Islet precursor cell (in vitro differentiated cells): ENCODE data around the gene CENPW.

Experiments used
- DNase-seq: peaks from one replicate; pipeline ENCODE4 v3.0.0-alpha.2; 2018

Gene CENPW

GRCh38 chr6:126374372-126374771 is 34.5 kb downstream of the CENPW start:
- no peak for DNase-seq

- no peak for DNase-seq
These were observed 36.8 kb downstream of the CENPW start for GRCh38 chr6:126376682-126377081.

- no peak for DNase-seq
These were observed 37.8 kb downstream of the CENPW start for GRCh38 chr6:126377594-126378153.

GRCh38 chr6:126380072-126380583 is 40.2 kb downstream of the CENPW start:
- DNase-seq: no peak

GRCh38 chr6:126381498-126381897 is 41.6 kb downstream of the CENPW start:
- no peak for DNase-seq

- DNase-seq: no peak
These were observed 43.3 kb downstream of the CENPW start for GRCh38 chr6:126383203-126383602.

- no peak for DNase-seq
These were observed 45.6 kb downstream of the CENPW start for GRCh38 chr6:126385536-126385935.

GRCh38 chr6:126388104-126388598 is 48.2 kb downstream of the CENPW start:
- no peak for DNase-seq

GRCh38 chr6:126396131-126396530 is 56.2 kb downstream of the CENPW start:
- no peak for DNase-seq
